ENCODE measurements around the gene MBOAT2.

The MBOAT2 gene

GRCh38 chr2:8876628-8877027, 126.9 kb downstream of the MBOAT2 start:
- DNase-seq = no peak
- intact Hi-C loops (cut with DNase I) = loop anchor here (10.0 kb wide), 1 partner anchor 118 kb away; no protein-coding TSS in a partner anchor

- DNase-seq = no peak
- intact Hi-C loops (cut with DNase I) = loop anchor here (1.0 to 10.0 kb wide), 3 partner anchors 122 to 266 kb away; no protein-coding TSS in a partner anchor
Observed at GRCh38 chr2:8872821-8873432, 130.6 kb downstream of the MBOAT2 start.

- no peak for DNase-seq
- intact Hi-C loops (cut with DNase I) = loop anchor here (5.0 to 10.0 kb wide), 2 partner anchors 124 to 227 kb away; no protein-coding TSS in a partner anchor
Observed at GRCh38 chr2:8870441-8870840, 133.0 kb downstream of the MBOAT2 start.

- intact Hi-C loops (cut with DNase I) = loop anchor here (10.0 kb wide), 1 partner anchor 807 kb away; no protein-coding TSS in a partner anchor
- no peak for DNase-seq
Observed at GRCh38 chr2:8867363-8867762, 136.1 kb downstream of the MBOAT2 start.

- DNase-seq = no peak
- intact Hi-C loops (cut with DNase I) = loop anchor here (10.0 kb wide), 1 partner anchor 811 kb away; no protein-coding TSS in a partner anchor
Observed at GRCh38 chr2:8863331-8863953, 140.0 kb downstream of the MBOAT2 start.

GRCh38 chr2:8862230-8862629, 141.3 kb downstream of the MBOAT2 start:
- intact Hi-C loops (cut with DNase I) = loop anchor here (10.0 kb wide), 1 partner anchor 813 kb away; no protein-coding TSS in a partner anchor
- no peak for DNase-seq

- DNase-seq = no peak
- intact Hi-C loops (cut with DNase I) = loop anchor here (10.0 kb wide), 1 partner anchor 813 kb away; no protein-coding TSS in a partner anchor
Observed at GRCh38 chr2:8861797-8862196, 141.7 kb downstream of the MBOAT2 start.

GRCh38 chr2:8860239-8860638, 143.2 kb downstream of the MBOAT2 start:
- intact Hi-C loops (cut with DNase I) = loop anchor here (10.0 kb wide), 1 partner anchor 815 kb away; no protein-coding TSS in a partner anchor
- no peak for DNase-seq

- DNase-seq = no peak
- intact Hi-C loops (cut with DNase I) = no loop called here
Observed at GRCh38 chr2:8858910-8859309, 144.6 kb downstream of the MBOAT2 start.

- intact Hi-C loops (cut with DNase I) = no loop called here
- DNase-seq = no peak
Observed at GRCh38 chr2:8858264-8858663, 145.2 kb downstream of the MBOAT2 start.

GRCh38 chr2:8857709-8858108, 145.8 kb downstream of the MBOAT2 start:
- peak in 1 of 10 donors; percentile 82 for DNase-seq
- intact Hi-C loops (cut with DNase I) = no loop called here

- DNase-seq = no peak
- intact Hi-C loops (cut with DNase I) = no loop called here
Observed at GRCh38 chr2:8856176-8856575, 147.3 kb downstream of the MBOAT2 start.

- intact Hi-C loops (cut with DNase I) = no loop called here
- DNase-seq = no peak
Observed at GRCh38 chr2:8855010-8855409, 148.5 kb downstream of the MBOAT2 start.

- intact Hi-C loops (cut with DNase I) = no loop called here
- DNase-seq = no peak
Observed at GRCh38 chr2:8853426-8853825, 150.1 kb downstream of the MBOAT2 start.

GRCh38 chr2:8851811-8852560, 151.5 kb downstream of the MBOAT2 start:
- DNase-seq = peak in 6 of 10 donors; percentile 13 to 87 (median 55)
- intact Hi-C loops (cut with DNase I) = no loop called here

- intact Hi-C loops (cut with DNase I) = no loop called here
- DNase-seq = peak in 1 of 10 donors; percentile 55
Observed at GRCh38 chr2:8850845-8851487, 152.5 kb downstream of the MBOAT2 start.

- intact Hi-C loops (cut with DNase I) = no loop called here
Observed at GRCh38 chr2:8849327-8849726, 154.2 kb downstream of the MBOAT2 start.

GRCh38 chr2:8848328-8849100, 155.0 kb downstream of the MBOAT2 start:
- intact Hi-C loops (cut with DNase I) = no loop called here
- DNase-seq = no peak

More at GRCh38 chr2:8849327-8849726, 154.2 kb downstream of the MBOAT2 start:
- no peak for DNase-seq

- DNase-seq = no peak
- intact Hi-C loops (cut with DNase I) = no loop called here
Observed at GRCh38 chr2:8847400-8847799, 156.1 kb downstream of the MBOAT2 start.

GRCh38 chr2:8841932-8842331, 161.6 kb downstream of the MBOAT2 start:
- intact Hi-C loops (cut with DNase I) = no loop called here
- no peak for DNase-seq
